Measurements from ENCODE around the gene PLAAT2. TPM values are rescaled to one million over a fixed set of nuclear protein-coding genes. Genes with fewer than 3 reads are reported as not detected.

The PLAAT2 gene
- polyA plus RNA-seq, 1 of the 3 experiments (the other 2 are of a cell fraction): 0.53 TPM

DNA sequence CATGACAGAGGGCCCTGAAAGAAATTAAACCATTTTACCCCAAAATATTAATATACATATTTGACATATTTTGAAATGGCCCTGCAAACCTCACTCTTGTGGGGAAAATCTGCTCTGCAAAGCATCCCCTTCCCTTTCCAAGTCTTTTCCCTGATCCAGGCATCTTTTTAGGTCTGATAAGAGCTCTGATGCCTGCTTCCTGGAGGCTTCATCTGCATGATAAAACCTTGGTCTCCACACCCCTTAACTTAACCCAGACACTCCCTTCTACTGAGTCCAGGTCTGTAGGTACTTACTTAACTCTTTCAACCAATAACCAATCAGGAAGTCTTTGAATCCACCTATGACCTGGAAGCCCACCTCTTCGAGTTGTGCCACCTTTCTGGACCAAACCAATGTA, 59.1 kb downstream of the PLAAT2 start:
- no peak overlapping the region for H3K4me2 ChIP-seq
- CTCF ChIA-PET: no interaction called here
- WGBS (ENCODE audit: low lambda C conversion rate): 0% methylated on average over 1 of the region's 1 CpG
- no peaks in the 10 kb centered on the region for H3F3A ChIP-seq (replicated peaks; ENCODE audit: insufficient read depth)
- TF ChIP-seq, protein P1, sequence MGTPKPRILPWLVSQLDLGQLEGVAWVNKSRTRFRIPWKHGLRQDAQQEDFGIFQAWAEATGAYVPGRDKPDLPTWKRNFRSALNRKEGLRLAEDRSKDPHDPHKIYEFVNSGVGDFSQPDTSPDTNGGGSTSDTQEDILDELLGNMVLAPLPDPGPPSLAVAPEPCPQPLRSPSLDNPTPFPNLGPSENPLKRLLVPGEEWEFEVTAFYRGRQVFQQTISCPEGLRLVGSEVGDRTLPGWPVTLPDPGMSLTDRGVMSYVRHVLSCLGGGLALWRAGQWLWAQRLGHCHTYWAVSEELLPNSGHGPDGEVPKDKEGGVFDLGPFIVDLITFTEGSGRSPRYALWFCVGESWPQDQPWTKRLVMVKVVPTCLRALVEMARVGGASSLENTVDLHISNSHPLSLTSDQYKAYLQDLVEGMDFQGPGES (IDR thresholded peaks at IDR 0.05; ENCODE audit: low read depth, low read length): no peak
- TF ChIP-seq, protein P2, sequence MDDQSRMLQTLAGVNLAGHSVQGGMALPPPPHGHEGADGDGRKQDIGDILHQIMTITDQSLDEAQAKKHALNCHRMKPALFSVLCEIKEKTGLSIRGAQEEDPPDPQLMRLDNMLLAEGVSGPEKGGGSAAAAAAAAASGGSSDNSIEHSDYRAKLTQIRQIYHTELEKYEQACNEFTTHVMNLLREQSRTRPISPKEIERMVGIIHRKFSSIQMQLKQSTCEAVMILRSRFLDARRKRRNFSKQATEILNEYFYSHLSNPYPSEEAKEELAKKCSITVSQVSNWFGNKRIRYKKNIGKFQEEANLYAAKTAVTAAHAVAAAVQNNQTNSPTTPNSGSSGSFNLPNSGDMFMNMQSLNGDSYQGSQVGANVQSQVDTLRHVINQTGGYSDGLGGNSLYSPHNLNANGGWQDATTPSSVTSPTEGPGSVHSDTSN (IDR thresholded peaks at IDR 0.05): no peak
- TF ChIP-seq, protein P3, sequence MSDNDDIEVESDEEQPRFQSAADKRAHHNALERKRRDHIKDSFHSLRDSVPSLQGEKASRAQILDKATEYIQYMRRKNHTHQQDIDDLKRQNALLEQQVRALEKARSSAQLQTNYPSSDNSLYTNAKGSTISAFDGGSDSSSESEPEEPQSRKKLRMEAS (IDR thresholded peaks at IDR 0.05; ENCODE audit: low read depth): no peak
- TF ChIP-seq, protein P4, sequence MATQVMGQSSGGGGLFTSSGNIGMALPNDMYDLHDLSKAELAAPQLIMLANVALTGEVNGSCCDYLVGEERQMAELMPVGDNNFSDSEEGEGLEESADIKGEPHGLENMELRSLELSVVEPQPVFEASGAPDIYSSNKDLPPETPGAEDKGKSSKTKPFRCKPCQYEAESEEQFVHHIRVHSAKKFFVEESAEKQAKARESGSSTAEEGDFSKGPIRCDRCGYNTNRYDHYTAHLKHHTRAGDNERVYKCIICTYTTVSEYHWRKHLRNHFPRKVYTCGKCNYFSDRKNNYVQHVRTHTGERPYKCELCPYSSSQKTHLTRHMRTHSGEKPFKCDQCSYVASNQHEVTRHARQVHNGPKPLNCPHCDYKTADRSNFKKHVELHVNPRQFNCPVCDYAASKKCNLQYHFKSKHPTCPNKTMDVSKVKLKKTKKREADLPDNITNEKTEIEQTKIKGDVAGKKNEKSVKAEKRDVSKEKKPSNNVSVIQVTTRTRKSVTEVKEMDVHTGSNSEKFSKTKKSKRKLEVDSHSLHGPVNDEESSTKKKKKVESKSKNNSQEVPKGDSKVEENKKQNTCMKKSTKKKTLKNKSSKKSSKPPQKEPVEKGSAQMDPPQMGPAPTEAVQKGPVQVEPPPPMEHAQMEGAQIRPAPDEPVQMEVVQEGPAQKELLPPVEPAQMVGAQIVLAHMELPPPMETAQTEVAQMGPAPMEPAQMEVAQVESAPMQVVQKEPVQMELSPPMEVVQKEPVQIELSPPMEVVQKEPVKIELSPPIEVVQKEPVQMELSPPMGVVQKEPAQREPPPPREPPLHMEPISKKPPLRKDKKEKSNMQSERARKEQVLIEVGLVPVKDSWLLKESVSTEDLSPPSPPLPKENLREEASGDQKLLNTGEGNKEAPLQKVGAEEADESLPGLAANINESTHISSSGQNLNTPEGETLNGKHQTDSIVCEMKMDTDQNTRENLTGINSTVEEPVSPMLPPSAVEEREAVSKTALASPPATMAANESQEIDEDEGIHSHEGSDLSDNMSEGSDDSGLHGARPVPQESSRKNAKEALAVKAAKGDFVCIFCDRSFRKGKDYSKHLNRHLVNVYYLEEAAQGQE (IDR thresholded peaks at IDR 0.05; ENCODE audit: low read depth, low read length): no peak
- TF ChIP-seq GABPA (IDR thresholded peaks at IDR 0.05; ENCODE audit: low read depth) (no peak), FOXM1 (IDR thresholded peaks at IDR 0.05; ENCODE audit: low read depth) (no peak), NFIC (IDR thresholded peaks at IDR 0.05; ENCODE audit: borderline replicate concordance) (no peak), TEAD4 (IDR thresholded peaks at IDR 0.05; ENCODE audit: borderline replicate concordance, insufficient read depth) (no peak), MEF2A (IDR thresholded peaks at IDR 0.05; ENCODE audit: borderline replicate concordance, low read depth) (no peak), YY1 (IDR thresholded peaks at IDR 0.05; ENCODE audit: low read depth) (no peak), RXRA (IDR thresholded peaks at IDR 0.05; ENCODE audit: borderline replicate concordance, low read depth) (no peak), EP300 (IDR thresholded peaks at IDR 0.05; ENCODE audit: borderline replicate concordance in 1 of 2, low read depth in 1 of 2, low read length in 1 of 2) (no peak), RAD21 (IDR thresholded peaks at IDR 0.05; ENCODE audit: low read length) (no peak)
- TF ChIP-seq, protein P5, sequence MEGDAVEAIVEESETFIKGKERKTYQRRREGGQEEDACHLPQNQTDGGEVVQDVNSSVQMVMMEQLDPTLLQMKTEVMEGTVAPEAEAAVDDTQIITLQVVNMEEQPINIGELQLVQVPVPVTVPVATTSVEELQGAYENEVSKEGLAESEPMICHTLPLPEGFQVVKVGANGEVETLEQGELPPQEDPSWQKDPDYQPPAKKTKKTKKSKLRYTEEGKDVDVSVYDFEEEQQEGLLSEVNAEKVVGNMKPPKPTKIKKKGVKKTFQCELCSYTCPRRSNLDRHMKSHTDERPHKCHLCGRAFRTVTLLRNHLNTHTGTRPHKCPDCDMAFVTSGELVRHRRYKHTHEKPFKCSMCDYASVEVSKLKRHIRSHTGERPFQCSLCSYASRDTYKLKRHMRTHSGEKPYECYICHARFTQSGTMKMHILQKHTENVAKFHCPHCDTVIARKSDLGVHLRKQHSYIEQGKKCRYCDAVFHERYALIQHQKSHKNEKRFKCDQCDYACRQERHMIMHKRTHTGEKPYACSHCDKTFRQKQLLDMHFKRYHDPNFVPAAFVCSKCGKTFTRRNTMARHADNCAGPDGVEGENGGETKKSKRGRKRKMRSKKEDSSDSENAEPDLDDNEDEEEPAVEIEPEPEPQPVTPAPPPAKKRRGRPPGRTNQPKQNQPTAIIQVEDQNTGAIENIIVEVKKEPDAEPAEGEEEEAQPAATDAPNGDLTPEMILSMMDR (IDR thresholded peaks at IDR 0.05): no peak
- TF ChIP-seq, protein P6, sequence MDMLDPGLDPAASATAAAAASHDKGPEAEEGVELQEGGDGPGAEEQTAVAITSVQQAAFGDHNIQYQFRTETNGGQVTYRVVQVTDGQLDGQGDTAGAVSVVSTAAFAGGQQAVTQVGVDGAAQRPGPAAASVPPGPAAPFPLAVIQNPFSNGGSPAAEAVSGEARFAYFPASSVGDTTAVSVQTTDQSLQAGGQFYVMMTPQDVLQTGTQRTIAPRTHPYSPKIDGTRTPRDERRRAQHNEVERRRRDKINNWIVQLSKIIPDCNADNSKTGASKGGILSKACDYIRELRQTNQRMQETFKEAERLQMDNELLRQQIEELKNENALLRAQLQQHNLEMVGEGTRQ (IDR thresholded peaks at IDR 0.05; ENCODE audit: borderline replicate concordance, low read depth, low read length): no peak
- no peaks in the 10 kb centered on the region for H3K4me1 ChIP-seq (ENCODE audit: control insufficient read depth in 1 of 2, insufficient read depth in 2 of 2, low read depth in 1 of 2, low read length in 1 of 2)
- H3K9me2 ChIP-seq: no peaks in the 10 kb centered on the region
- peaks cover 6% of the 10 kb centered on the region; the same call in 1 of the 2 replicates for H3K9me3 ChIP-seq
- no peaks in the 10 kb centered on the region for H3K27me3 ChIP-seq (ENCODE audit: insufficient read depth)
- no peaks in the 10 kb centered on the region for H4K20me1 ChIP-seq (ENCODE audit: insufficient read depth)
- H3K36me3 ChIP-seq (replicated peaks in 1 of 2; ENCODE audit: control insufficient read depth in 1 of 2, insufficient read depth in 2 of 2, low read length in 1 of 2): no peaks in the 10 kb centered on the region
- H2AFZ ChIP-seq (ENCODE audit: low read depth): no peak overlapping the region
- H3K79me2 ChIP-seq (ENCODE audit: insufficient read depth): no peaks in the 10 kb centered on the region
- POLR2A ChIA-PET: no interaction called here
- H3K9ac ChIP-seq: no peak overlapping the region
- no peak overlapping the region for H3K27ac ChIP-seq (ENCODE audit: low read depth in 2 of 2, low read length in 1 of 2)
- no peak for DNase-seq
- H3K4me3 ChIP-seq (ENCODE audit: low read depth in 2 of 2, low read length in 1 of 2): no peak overlapping the region
